Uterus (tissue), 4 donors: ENCODE data around the gene RNF187. TPM values are rescaled to one million over a fixed set of nuclear protein-coding genes. Genes with fewer than 3 reads are reported as not detected.

Source experiments
- DNase-seq, 2 donors: peaks; one replicate each; pipeline ENCODE4 v3.0.0-alpha.2; 2019 to 2020
- H3K27ac ChIP-seq, 2 donors: fragments of 200-600 bp; sonication (generic); 1 replicate in 1 of 2; 2 replicates in 1 of 2; pipeline ENCODE4 v1.5.1; 2016 to 2018
- H3K27me3 ChIP-seq, 2 donors: fragments of 200-600 bp; sonication (generic); one replicate each; pipeline ENCODE4 v1.5.1; 2018 to 2019; ENCODE audit warnings: control low read depth in 1 of 2
- H3K36me3 ChIP-seq, 2 donors: fragments of 200-600 bp; sonication (generic); one replicate each; pipeline ENCODE4 v1.5.1; 2019; ENCODE audit warnings: control low read depth in 1 of 2
- H3K4me1 ChIP-seq, 2 donors: fragments of 200-600 bp; sonication (generic); one replicate each; pipeline ENCODE4 v1.5.1; 2018 to 2019; ENCODE audit warnings: control low read depth in 1 of 2
- H3K4me3 ChIP-seq, 2 donors: fragments of 200-600 bp; sonication (generic); 1 replicate in 1 of 2; 2 replicates in 1 of 2; pipeline ENCODE4 v1.5.1; 2018 to 2019; ENCODE audit warnings: mild to moderate bottlenecking in 1 of 2
- H3K9me3 ChIP-seq, 2 donors: fragments of 200-600 bp; sonication (generic); one replicate each; pipeline ENCODE4 v1.5.1; 2019; ENCODE audit warnings: control low read depth in 1 of 2
- POLR2A ChIP-seq, 2 donors: fragments of 450-650 bp; IDR thresholded peaks; one replicate each; pipeline ENCODE4 v1.6.1; 2016; ENCODE audit warnings: antibody characterized with exemption in 2 of 2, mild to moderate bottlenecking in 1 of 2, moderate library complexity in 1 of 2
- intact Hi-C: fragments of 100-400 bp; cut with DNase I; formaldehyde crosslinking; loops from one replicate; pipeline ENCODE4 v1.15.1; 2023; ENCODE audit warnings: low total_unique reads
- total RNA-seq, 4 donors: library from RNA; depleted of rRNA in 3 of 4; stranded (reverse); fragments of >200 nt in 3 of 4; gene quantifications; one replicate each; pipeline versions ENCODE4 v1.1.0 to v1.2.4, GENCODE V29; 2014 to 2023
- TF ChIP-seq, protein P1 (sequence below), 4 experiments: fragments of 200-600 bp in 2 of 4; fragments of 450-650 bp in 2 of 4; sonication (generic) in 2 of 4; IDR thresholded peaks; one replicate each; pipeline ENCODE4 v1.5.1; 2016 to 2019; ENCODE audit warnings: antibody characterized with exemption in 4 of 4, mild to moderate bottlenecking in 2 of 4, moderate library complexity in 1 of 4
- donor health status: DM: yes; HTN: yes; CAD: no.

The RNF187 gene
- total RNA-seq, 4 donors from 2014 or later = 13.2 to 84.1 (median 27.7) TPM

DNA sequence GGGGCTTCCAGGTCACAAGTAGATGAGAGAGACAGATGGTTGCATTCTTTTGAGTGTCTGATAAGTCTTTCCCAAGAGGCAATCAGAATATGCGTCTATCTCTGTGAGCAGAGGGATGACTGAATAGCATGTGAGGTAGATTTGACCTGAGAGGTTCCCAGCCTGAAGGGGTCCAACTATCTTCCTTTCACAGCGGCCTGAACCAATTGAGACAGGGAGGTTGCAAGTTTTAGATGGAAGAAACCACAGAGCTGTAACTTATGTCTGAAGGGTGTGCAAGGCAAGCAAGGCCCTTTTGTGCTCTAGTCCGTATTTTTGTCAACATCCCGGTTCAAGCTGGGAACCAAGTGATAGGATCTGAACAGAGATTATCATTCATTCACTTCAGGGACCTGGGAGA, 9.9 kb upstream of the RNF187 start:
- TF ChIP-seq, protein P1, sequence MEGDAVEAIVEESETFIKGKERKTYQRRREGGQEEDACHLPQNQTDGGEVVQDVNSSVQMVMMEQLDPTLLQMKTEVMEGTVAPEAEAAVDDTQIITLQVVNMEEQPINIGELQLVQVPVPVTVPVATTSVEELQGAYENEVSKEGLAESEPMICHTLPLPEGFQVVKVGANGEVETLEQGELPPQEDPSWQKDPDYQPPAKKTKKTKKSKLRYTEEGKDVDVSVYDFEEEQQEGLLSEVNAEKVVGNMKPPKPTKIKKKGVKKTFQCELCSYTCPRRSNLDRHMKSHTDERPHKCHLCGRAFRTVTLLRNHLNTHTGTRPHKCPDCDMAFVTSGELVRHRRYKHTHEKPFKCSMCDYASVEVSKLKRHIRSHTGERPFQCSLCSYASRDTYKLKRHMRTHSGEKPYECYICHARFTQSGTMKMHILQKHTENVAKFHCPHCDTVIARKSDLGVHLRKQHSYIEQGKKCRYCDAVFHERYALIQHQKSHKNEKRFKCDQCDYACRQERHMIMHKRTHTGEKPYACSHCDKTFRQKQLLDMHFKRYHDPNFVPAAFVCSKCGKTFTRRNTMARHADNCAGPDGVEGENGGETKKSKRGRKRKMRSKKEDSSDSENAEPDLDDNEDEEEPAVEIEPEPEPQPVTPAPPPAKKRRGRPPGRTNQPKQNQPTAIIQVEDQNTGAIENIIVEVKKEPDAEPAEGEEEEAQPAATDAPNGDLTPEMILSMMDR (IDR thresholded peaks at IDR 0.05) = no peak
- no peak for TF ChIP-seq POLR2A (IDR thresholded peaks at IDR 0.05)
- intact Hi-C loops = no loop called here
- H3K27me3 ChIP-seq = no peaks in the 10 kb centered on the region
- H3K36me3 ChIP-seq = no peaks in the 10 kb centered on the region
- no peaks in the 10 kb centered on the region for H3K4me1 ChIP-seq
- no peak for DNase-seq
- H3K27ac ChIP-seq = no peak overlapping the region
- H3K9me3 ChIP-seq = no peaks in the 10 kb centered on the region
- H3K4me3 ChIP-seq = no peak overlapping the region

DNA sequence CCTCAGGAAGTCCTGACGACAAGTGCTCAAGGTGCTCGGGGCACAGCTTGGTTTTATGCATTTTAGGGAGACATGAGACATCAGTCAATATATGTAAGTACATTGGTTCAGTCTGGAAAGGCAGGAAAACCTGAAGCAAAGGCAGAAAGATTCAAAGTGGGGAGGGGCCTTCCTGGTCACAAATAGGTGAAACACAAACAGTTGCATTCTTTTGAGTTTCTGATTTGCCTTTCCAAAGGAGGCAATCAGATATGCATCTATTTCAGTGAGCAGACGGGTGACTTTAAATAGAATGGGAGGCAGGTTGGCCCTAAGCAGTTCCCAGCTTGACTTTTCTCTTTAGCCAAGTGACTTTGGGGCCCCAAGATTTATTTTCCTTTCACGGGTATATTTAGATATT, 8.9 kb upstream of the RNF187 start:
- Histone ChIP-seq H3K4me1 (no peaks in the 10 kb centered on the region), H3K27me3 (no peaks in the 10 kb centered on the region), H3K36me3 (no peaks in the 10 kb centered on the region), H3K9me3 (no peaks in the 10 kb centered on the region), H3K27ac (no peak overlapping the region), H3K4me3 (no peak overlapping the region)
- TF ChIP-seq, protein P1 (IDR thresholded peaks at IDR 0.05) = no peak
- no peak for TF ChIP-seq POLR2A (IDR thresholded peaks at IDR 0.05)
- intact Hi-C loops = no loop called here
- DNase-seq = no peak

DNA sequence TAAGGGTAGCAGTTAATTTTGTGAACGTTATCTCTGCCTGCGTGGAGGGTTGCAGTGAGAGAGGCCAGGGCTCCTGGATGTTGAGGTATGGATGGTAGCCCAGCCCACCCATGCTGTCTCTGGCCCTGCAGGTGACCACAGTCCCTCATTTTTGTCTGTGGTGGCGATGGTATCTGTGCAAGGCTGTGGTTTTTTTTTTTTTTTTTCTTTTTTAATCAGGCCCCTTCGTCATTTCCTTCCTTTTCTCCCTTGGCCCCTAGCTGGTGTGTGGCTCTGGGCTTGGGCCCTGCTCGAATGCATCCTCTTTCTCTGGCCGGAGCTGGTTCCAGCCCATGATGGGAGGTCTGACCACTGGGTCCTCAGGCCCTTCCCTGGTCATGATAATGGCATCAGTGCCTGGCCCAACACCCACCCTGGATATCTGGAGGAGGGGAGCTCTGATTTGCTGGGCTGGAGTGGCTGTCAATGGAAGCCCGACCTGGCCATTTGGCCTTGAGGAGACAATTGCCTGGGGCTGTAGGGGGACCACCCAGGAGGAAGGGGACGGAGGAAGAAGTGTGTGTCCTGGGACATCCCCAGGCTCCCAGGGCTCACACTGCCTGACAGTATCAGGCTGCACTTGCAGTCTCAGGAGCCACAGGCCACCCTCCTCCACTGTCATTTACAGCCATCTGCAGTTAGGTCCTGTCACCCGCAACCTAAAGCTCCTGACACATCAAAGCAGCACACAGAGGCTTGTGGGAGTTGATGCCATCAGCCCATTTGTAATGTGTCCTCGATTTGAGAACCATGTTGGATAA, 8.1 kb upstream of the RNF187 start:
- no peak overlapping the region for H3K4me3 ChIP-seq
- no peak for DNase-seq
- intact Hi-C loops = no loop called here
- H3K4me1 ChIP-seq = no peaks in the 10 kb centered on the region
- no peaks in the 10 kb centered on the region for H3K36me3 ChIP-seq
- no peaks in the 10 kb centered on the region for H3K9me3 ChIP-seq
- H3K27me3 ChIP-seq = no peaks in the 10 kb centered on the region
- TF ChIP-seq, protein P1 (IDR thresholded peaks at IDR 0.05) = no peak
- TF ChIP-seq POLR2A (IDR thresholded peaks at IDR 0.05) = no peak
- no peak overlapping the region for H3K27ac ChIP-seq

DNA sequence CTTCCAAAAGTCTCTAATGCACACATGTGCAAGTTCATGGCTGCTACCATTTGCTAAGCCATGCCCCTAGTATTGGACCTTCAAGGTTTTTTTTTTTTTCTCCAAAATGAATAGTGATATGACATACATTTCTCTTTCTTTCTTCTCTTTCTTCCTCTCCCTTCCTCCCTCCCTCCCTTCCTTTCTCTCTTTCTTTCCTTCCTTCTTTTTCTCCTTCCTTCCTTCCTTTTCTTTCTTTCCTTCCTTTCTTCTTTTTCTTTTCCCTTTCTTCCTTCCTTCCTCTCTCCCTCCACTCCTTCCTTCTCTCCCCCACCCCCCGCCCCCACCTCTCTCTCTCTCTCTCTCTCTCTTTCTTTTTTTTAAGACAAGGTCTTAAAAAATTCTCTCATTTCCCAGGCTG, 3.4 kb upstream of the RNF187 start:
- Histone ChIP-seq H3K27ac (no peak overlapping the region), H3K9me3 (no peaks in the 10 kb centered on the region), H3K27me3 (no peaks in the 10 kb centered on the region), H3K4me3 (no peak overlapping the region), H3K36me3 (no peaks in the 10 kb centered on the region), H3K4me1 (peaks cover 0 to 13% of the 10 kb centered on the region in 2 donors)
- intact Hi-C loops = no loop called here
- DNase-seq = no peak
- no peak for TF ChIP-seq POLR2A (IDR thresholded peaks at IDR 0.05)
- TF ChIP-seq, protein P1 (IDR thresholded peaks at IDR 0.05) = no peak

DNA sequence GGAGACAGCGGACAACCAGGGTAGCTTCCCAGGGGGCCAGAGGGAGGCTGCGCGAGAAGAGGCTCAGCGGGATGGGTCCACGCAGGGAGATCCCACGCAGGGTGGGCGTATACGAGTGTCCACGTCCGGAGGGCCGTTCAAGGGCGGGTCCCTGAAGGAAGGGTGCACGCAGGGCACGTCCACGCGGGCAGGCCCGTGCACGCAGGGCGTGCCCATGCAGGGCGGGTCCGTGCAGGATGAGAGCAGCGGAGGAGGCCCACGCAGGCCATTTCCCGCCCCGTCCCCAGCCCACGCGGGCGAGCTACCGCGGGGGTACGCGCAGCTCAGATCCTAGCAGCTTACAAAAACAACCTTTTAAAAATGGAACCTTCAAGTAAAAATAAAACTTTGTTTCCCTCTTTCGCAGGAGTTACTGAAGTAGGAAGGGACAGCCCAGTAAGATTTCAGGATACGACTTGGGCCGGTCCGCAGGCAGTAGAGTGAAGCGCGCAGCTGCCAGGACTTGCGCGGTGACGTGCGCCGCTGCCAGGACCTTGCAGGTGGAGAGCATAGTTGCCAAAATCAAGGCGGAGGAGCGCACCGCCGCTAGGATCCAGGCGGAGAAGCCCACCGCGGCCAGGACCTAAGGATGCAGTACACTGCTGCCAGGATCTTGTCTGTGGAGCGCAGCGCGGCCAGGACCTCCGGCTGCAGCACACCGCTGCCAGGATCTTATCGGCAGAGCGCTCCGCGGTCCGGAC, 416 bp upstream of the RNF187 start:
- no peaks in the 10 kb centered on the region for H3K36me3 ChIP-seq
- H3K9me3 ChIP-seq = no peaks in the 10 kb centered on the region
- intact Hi-C loops = no loop called here
- no peaks in the 10 kb centered on the region for H3K27me3 ChIP-seq
- peak; percentile 39 to 40 for TF ChIP-seq POLR2A (IDR thresholded peaks at IDR 0.05)
- TF ChIP-seq, protein P1 (IDR thresholded peaks at IDR 0.05) = peak in 2 of 4 experiments; percentile 12 to 31
- peaks cover 0 to 13% of the 10 kb centered on the region in 2 donors for H3K4me1 ChIP-seq
- peak overlapping the region; percentile 65 to 80 for H3K4me3 ChIP-seq
- peak overlapping the region; percentile 96 to 97 for H3K27ac ChIP-seq
- peak; percentile 59 to 69 for DNase-seq
